ENCODE data around the gene IL1RAP.

The IL1RAP gene

GRCh38 chr3:190697502-190697830 is 183.6 kb downstream of the IL1RAP start:
- DNase-seq (ENCODE audit: low spot score) = no peak
- TF ChIP-seq, protein P1, sequence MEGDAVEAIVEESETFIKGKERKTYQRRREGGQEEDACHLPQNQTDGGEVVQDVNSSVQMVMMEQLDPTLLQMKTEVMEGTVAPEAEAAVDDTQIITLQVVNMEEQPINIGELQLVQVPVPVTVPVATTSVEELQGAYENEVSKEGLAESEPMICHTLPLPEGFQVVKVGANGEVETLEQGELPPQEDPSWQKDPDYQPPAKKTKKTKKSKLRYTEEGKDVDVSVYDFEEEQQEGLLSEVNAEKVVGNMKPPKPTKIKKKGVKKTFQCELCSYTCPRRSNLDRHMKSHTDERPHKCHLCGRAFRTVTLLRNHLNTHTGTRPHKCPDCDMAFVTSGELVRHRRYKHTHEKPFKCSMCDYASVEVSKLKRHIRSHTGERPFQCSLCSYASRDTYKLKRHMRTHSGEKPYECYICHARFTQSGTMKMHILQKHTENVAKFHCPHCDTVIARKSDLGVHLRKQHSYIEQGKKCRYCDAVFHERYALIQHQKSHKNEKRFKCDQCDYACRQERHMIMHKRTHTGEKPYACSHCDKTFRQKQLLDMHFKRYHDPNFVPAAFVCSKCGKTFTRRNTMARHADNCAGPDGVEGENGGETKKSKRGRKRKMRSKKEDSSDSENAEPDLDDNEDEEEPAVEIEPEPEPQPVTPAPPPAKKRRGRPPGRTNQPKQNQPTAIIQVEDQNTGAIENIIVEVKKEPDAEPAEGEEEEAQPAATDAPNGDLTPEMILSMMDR (IDR thresholded peaks at IDR 0.05; ENCODE audit: extremely low read depth, missing control alignments) = no peak

GRCh38 chr3:190697901-190698300 is 184.0 kb downstream of the IL1RAP start:
- TF ChIP-seq, protein P1 (IDR thresholded peaks at IDR 0.05; ENCODE audit: extremely low read depth, missing control alignments) = no peak

DNA sequence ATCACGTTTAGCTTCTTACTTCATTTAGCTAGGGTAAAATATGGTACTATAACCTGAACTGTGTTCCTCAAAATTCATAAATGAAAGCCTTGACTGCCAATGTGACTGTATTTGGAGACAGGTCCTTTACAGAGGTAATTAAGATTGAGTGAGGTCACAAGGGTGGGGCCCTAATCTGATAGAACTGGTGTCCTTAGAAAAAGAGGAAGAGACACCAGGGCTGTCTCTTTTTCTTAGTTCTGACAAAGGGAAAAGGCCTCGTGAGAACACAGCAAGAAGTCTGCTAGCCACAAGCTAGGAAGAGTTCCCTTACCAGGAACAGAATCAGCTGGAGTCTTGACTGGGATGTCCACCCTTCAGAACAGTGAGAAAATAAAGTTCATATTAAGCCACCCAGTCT is 185.9 kb downstream of the IL1RAP start:
- no peak for DNase-seq (ENCODE audit: low spot score)
- TF ChIP-seq, protein P1 (IDR thresholded peaks at IDR 0.05; ENCODE audit: extremely low read depth, missing control alignments) = no peak

More at GRCh38 chr3:190697901-190698300, 184.0 kb downstream of the IL1RAP start:
- DNase-seq (ENCODE audit: low spot score) = no peak

GRCh38 chr3:190701096-190701532 is 187.2 kb downstream of the IL1RAP start:
- peak; percentile 2 for DNase-seq (ENCODE audit: low spot score)

GRCh38 chr3:190706582-190706981 is 192.7 kb downstream of the IL1RAP start:
- no peak for DNase-seq (ENCODE audit: low spot score)
- TF ChIP-seq, protein P1 (IDR thresholded peaks at IDR 0.05; ENCODE audit: extremely low read depth, missing control alignments) = no peak

More at GRCh38 chr3:190701096-190701532, 187.2 kb downstream of the IL1RAP start:
- TF ChIP-seq, protein P1 (IDR thresholded peaks at IDR 0.05; ENCODE audit: extremely low read depth, missing control alignments) = peak; percentile 1

Measured in GM20000 (cell line).